Measurements from ENCODE around the gene PDCD11. TPM values are rescaled to one million over a fixed set of nuclear protein-coding genes. Genes with fewer than 3 reads are reported as not detected.

PDCD11 gene
- total RNA-seq, 2 donors from 2014 or later, result 62.3 to 65.8 TPM

DNA sequence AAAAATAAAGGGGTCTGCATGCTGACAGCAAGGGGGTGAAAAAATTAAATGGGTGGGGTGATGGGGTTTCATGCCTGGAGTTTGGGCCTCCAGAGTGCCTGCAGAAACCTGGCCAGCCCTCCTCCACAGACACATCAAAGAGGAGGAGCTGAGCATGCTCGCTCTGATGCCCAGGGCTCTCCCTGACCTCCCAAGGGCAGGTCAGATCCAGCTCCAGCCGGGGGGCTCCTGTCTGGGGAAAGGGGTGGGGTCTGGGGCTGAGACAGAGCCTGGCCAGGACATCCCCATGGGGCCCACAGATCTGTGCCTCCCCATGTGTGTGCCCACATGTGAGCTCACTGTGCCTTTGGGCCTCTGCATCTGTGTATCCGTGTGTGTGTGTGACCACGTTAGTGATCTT, 63.2 kb downstream of the PDCD11 start:
- TF ChIP-seq, protein P1, sequence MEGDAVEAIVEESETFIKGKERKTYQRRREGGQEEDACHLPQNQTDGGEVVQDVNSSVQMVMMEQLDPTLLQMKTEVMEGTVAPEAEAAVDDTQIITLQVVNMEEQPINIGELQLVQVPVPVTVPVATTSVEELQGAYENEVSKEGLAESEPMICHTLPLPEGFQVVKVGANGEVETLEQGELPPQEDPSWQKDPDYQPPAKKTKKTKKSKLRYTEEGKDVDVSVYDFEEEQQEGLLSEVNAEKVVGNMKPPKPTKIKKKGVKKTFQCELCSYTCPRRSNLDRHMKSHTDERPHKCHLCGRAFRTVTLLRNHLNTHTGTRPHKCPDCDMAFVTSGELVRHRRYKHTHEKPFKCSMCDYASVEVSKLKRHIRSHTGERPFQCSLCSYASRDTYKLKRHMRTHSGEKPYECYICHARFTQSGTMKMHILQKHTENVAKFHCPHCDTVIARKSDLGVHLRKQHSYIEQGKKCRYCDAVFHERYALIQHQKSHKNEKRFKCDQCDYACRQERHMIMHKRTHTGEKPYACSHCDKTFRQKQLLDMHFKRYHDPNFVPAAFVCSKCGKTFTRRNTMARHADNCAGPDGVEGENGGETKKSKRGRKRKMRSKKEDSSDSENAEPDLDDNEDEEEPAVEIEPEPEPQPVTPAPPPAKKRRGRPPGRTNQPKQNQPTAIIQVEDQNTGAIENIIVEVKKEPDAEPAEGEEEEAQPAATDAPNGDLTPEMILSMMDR (conservative IDR thresholded peaks at IDR 0.05), result no peak
- 81% methylated on average over 4 of the region's 4 CpGs; no CpG with 5 or more reads in 1 of the 2 experiments for WGBS, 2 experiments (ENCODE audit: insufficient coverage in 1 of 2, insufficient read length in 1 of 2)
- Mint-ChIP-seq H3K27me3 (ENCODE audit: insufficient read depth) (no peaks in the 10 kb centered on the region), H3K36me3 (ENCODE audit: low read depth) (no peaks in the 10 kb centered on the region), H3K27ac (no peak overlapping the region), H3K4me1 (no peaks in the 10 kb centered on the region), H3K9me3 (no peaks in the 10 kb centered on the region), H3K4me3 (no peak overlapping the region)
- Histone ChIP-seq H3K27me3 (ENCODE audit: control insufficient read depth, insufficient read depth, low read length, poor library complexity, severe bottlenecking) (no peaks in the 10 kb centered on the region), H3K4me1 (ENCODE audit: control insufficient read depth, insufficient read depth, low read length) (no peaks in the 10 kb centered on the region), H3K9ac (ENCODE audit: extremely low read depth, low read length, poor library complexity, severe bottlenecking) (no peak overlapping the region), H3K27ac (ENCODE audit: low read depth, low read length) (no peak overlapping the region), H3K36me3 (ENCODE audit: control insufficient read depth, insufficient read depth, low read length) (no peaks in the 10 kb centered on the region), H3K9me3 (ENCODE audit: control insufficient read depth, low read length) (no peaks in the 10 kb centered on the region), H3K4me3 (ENCODE audit: low read length) (no peak overlapping the region)
- DNase-seq, result no peak

DNA sequence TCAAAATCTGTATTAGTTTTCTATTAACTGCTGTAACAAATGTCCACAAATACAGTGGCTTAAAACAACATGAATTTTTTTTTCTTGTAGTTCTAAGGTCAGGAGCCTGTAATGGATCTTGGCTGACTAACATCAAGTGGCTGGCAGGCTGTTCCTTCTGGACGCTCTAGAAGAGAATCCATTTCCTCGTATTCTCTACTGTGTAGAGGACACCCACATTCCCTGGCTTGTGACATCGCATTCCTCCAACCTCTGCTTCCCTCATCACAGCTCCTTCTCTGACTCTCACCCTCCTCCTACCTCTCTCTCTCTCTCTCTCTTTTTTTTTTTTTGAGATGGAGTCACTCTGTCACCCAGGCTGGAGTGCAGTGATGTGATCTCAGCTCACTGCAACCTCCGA, 67.1 kb downstream of the PDCD11 start:
- Histone ChIP-seq H3K9ac (ENCODE audit: extremely low read depth, low read length, poor library complexity, severe bottlenecking) (no peak overlapping the region), H3K4me1 (ENCODE audit: control insufficient read depth, insufficient read depth, low read length) (no peaks in the 10 kb centered on the region), H3K36me3 (ENCODE audit: control insufficient read depth, insufficient read depth, low read length) (no peaks in the 10 kb centered on the region), H3K27me3 (ENCODE audit: control insufficient read depth, insufficient read depth, low read length, poor library complexity, severe bottlenecking) (no peaks in the 10 kb centered on the region), H3K4me3 (ENCODE audit: low read length) (no peak overlapping the region), H3K9me3 (ENCODE audit: control insufficient read depth, low read length) (no peaks in the 10 kb centered on the region), H3K27ac (ENCODE audit: low read depth, low read length) (no peak overlapping the region)
- no peak overlapping the region for H3K27ac Mint-ChIP-seq
- no peaks in the 10 kb centered on the region for H3K27me3 Mint-ChIP-seq (ENCODE audit: insufficient read depth)
- TF ChIP-seq, protein P1 (conservative IDR thresholded peaks at IDR 0.05), result no peak
- no peaks in the 10 kb centered on the region for H3K36me3 Mint-ChIP-seq (ENCODE audit: low read depth)
- H3K4me1 Mint-ChIP-seq, result no peaks in the 10 kb centered on the region
- H3K4me3 Mint-ChIP-seq, result no peak overlapping the region
- no peak for DNase-seq
- 94 to 98% methylated on average over 4 of the region's 4 CpGs for WGBS, 2 experiments (ENCODE audit: insufficient coverage in 1 of 2, insufficient read length in 1 of 2)
- H3K9me3 Mint-ChIP-seq, result no peaks in the 10 kb centered on the region

DNA sequence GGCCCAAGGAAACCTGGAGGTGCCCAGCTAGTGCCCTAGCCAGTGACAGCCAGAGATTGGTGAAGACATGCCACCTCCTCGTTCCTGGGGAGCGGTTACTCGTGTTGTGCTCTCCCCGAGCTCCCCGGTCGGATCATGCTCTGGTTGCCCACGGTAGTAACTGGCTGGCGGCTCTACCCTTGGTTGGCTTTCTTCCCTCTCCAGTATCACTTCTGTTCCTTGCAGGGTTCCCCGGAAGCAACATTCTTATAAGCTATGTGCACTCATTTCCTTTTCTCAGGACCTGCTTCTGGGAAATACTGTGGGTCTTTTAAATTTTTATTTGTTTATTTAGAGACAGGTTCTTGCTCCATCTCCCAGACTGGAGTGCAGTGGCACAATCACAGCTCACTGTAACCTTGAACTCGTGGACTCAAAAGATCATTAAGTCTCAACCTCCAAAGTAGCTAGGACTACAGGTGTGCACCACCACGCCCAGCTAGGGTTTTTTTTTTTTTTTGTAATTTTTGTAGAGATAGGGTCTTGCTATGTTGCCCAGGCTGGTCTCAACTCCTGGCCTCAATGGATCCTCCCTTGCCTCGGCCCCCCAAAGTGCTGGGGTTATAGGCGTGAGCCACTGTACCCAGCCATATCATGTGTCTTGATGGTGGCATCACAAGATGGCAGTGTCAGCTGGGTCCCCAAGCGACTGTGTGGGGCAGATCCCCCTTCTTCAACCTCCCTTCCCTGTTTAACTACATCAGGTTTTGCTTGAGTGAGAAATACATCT, 69.2 kb downstream of the PDCD11 start:
- Histone ChIP-seq H3K36me3 (ENCODE audit: control insufficient read depth, insufficient read depth, low read length) (no peaks in the 10 kb centered on the region), H3K4me3 (ENCODE audit: low read length) (no peak overlapping the region), H3K9me3 (ENCODE audit: control insufficient read depth, low read length) (no peaks in the 10 kb centered on the region), H3K27ac (ENCODE audit: low read depth, low read length) (no peak overlapping the region), H3K27me3 (ENCODE audit: control insufficient read depth, insufficient read depth, low read length, poor library complexity, severe bottlenecking) (no peaks in the 10 kb centered on the region), H3K9ac (ENCODE audit: extremely low read depth, low read length, poor library complexity, severe bottlenecking) (no peak overlapping the region), H3K4me1 (ENCODE audit: control insufficient read depth, insufficient read depth, low read length) (no peaks in the 10 kb centered on the region)
- H3K36me3 Mint-ChIP-seq (ENCODE audit: low read depth), result no peaks in the 10 kb centered on the region
- no peak overlapping the region for H3K4me3 Mint-ChIP-seq
- WGBS, 2 experiments (ENCODE audit: insufficient coverage in 1 of 2, insufficient read length in 1 of 2), result 89 to 90% methylated on average over 8 to 14 of the region's 14 CpGs
- H3K27ac Mint-ChIP-seq, result no peak overlapping the region
- H3K4me1 Mint-ChIP-seq, result no peaks in the 10 kb centered on the region
- peaks cover 5% of the 10 kb centered on the region for H3K27me3 Mint-ChIP-seq (ENCODE audit: insufficient read depth)
- no peak for DNase-seq
- H3K9me3 Mint-ChIP-seq, result no peaks in the 10 kb centered on the region
- TF ChIP-seq, protein P1 (conservative IDR thresholded peaks at IDR 0.05), result no peak

All from endodermal cell (in vitro differentiated cells).